K562 (cell line): ENCODE measurements around the gene TAF11. TPM values are rescaled to one million over a fixed set of nuclear protein-coding genes. Genes with fewer than 3 reads are reported as not detected.

Experiments used
- CBX5 ChIP-seq: IDR thresholded peaks from 2 replicates; pipeline ENCODE4 v1.6.1; 2014; ENCODE audit warnings: low read depth, borderline replicate concordance
- DPF2 ChIP-seq: fragments of 450-650 bp; IDR thresholded peaks from 2 replicates; pipeline ENCODE4 v1.6.1; 2016
- ELF4 ChIP-seq: fragments of 450-650 bp; formaldehyde crosslinking; IDR thresholded peaks from 2 replicates; pipeline ENCODE4 v1.4.0; 2022; ENCODE audit warnings: missing genetic modification characterization
- FOXJ3 ChIP-seq: sonication (generic); formaldehyde crosslinking; IDR thresholded peaks from 2 replicates; pipeline ENCODE4 v1.4.0; 2020; ENCODE audit warnings: mild to moderate bottlenecking, missing genetic modification reagents
- GATA2 ChIP-seq: sonication (generic); formaldehyde crosslinking; IDR thresholded peaks from 2 replicates; pipeline ENCODE4 v1.4.0; 2020; ENCODE audit warnings: mild to moderate bottlenecking, missing genetic modification reagents
- HEY1 ChIP-seq: fragments of 250-450 bp; sonication (Bioruptor Pico); IDR thresholded peaks from 2 replicates; pipeline ENCODE4 v1.5.0; 2020; ENCODE audit warnings: mild to moderate bottlenecking, moderate library complexity, borderline replicate concordance
- HSF4 ChIP-seq: fragments of 250-450 bp; sonication (Bioruptor Pico); IDR thresholded peaks from 2 replicates; pipeline ENCODE4 v2.1.2; 2022; ENCODE audit warnings: mild to moderate bottlenecking, moderate library complexity, borderline replicate concordance
- KAT8 ChIP-seq: fragments of 450-650 bp; IDR thresholded peaks from 2 replicates; pipeline ENCODE4 v1.6.1; 2016; ENCODE audit warnings: low read depth, mild to moderate bottlenecking
- KDM2B ChIP-seq: fragments of 250-450 bp; sonication (Bioruptor Pico); IDR thresholded peaks from 2 replicates; pipeline ENCODE4 v1.8.0; 2021; ENCODE audit warnings: mild to moderate bottlenecking, moderate library complexity
- MCM2 ChIP-seq: fragments of 450-650 bp; IDR thresholded peaks from 2 replicates; pipeline ENCODE4 v1.6.1; 2017; ENCODE audit warnings: low read depth, mild to moderate bottlenecking
- MYNN ChIP-seq, 2 experiments: sonication (generic); formaldehyde crosslinking in 1 of 2; IDR thresholded peaks; 2 replicates each; pipeline versions ENCODE4 v1.5.0 to v1.6.1; 2016 to 2020; ENCODE audit warnings: antibody characterized with exemption in 1 of 2, missing genetic modification reagents in 1 of 2
- NFIC ChIP-seq: fragments of 450-650 bp; IDR thresholded peaks from 2 replicates; pipeline ENCODE4 v1.6.1; 2017; ENCODE audit warnings: mild to moderate bottlenecking, inconsistent platforms
- PCBP2 ChIP-seq: fragments of 200-400 bp; formaldehyde crosslinking; IDR thresholded peaks from 2 replicates; pipeline ENCODE4 v1.6.1; 2018; ENCODE audit warnings: low read length, low read depth, mild to moderate bottlenecking, moderate library complexity; ENCODE audit not compliant: poor library complexity, severe bottlenecking
- SAFB2 ChIP-seq: fragments of 200-400 bp; formaldehyde crosslinking; IDR thresholded peaks from 2 replicates; pipeline ENCODE4 v1.6.1; 2018; ENCODE audit warnings: borderline replicate concordance, low read length, low read depth, moderate library complexity; ENCODE audit not compliant: severe bottlenecking
- SMAD1 ChIP-seq: fragments of 150-350 bp; IDR thresholded peaks from 2 replicates; pipeline ENCODE4 v1.6.1; 2014; ENCODE audit warnings: low read length, low read depth; ENCODE audit not compliant: partially characterized antibody
- SMARCB1 ChIP-seq: IDR thresholded peaks from 2 replicates; pipeline ENCODE4 v1.6.1; 2011; ENCODE audit warnings: improper control_type of control experiment, low read depth; ENCODE audit not compliant: insufficient read length
- TOE1 ChIP-seq, 2 experiments: fragments of 450-650 bp in 1 of 2; sonication (generic) in 1 of 2; formaldehyde crosslinking in 1 of 2; IDR thresholded peaks; 2 replicates each; pipeline versions ENCODE4 v1.7.1 to v1.8.0; 2016 to 2022; ENCODE audit warnings: borderline replicate concordance in 2 of 2, mild to moderate bottlenecking in 2 of 2, antibody characterized with exemption in 1 of 2, inconsistent platforms in 1 of 2, low read depth in 1 of 2, missing genetic modification reagents in 1 of 2, moderate library complexity in 1 of 2
- XRCC5 ChIP-seq: fragments of 200-400 bp; formaldehyde crosslinking; IDR thresholded peaks from 2 replicates; pipeline ENCODE4 v1.6.1; 2017; ENCODE audit warnings: low read depth, mild to moderate bottlenecking, low read length
- ZC3H11A ChIP-seq: IDR thresholded peaks from 2 replicates; pipeline ENCODE4 v1.6.1; 2012; ENCODE audit warnings: low read depth, low read length, improper control_type of control experiment
- ZNF24 ChIP-seq: fragments of 450-650 bp; IDR thresholded peaks from 2 replicates; pipeline ENCODE4 v1.6.1; 2016
- ZNF274 ChIP-seq: IDR thresholded peaks from 2 replicates; pipeline ENCODE4 v1.6.1; 2011; ENCODE audit warnings: low read depth, mild to moderate bottlenecking, low read length, moderate library complexity, borderline replicate concordance
- polyA plus RNA-seq, 8 experiments: library from polyadenylated mRNA; depleted of rRNA in 4 of 8; stranded (reverse) in 5 of 8; unstranded in 3 of 8; fragments of >200 nt; fragmentation: Nextera tagmentation in 2 of 8; fragmentation: Illumina TruSeq in 1 of 8; extraction: Ambion mirVana in 2 of 8; extraction: Trizol in 1 of 8; gene quantifications; 2 replicates each; pipeline versions ENCODE4 v1.2.1 to v1.2.3, GENCODE V29; 2011 to 2014; ENCODE audit warnings: inconsistent platforms in 1 of 8, missing spikeins in 1 of 8
- total RNA-seq, 7 experiments: library from RNA; depleted of rRNA in 6 of 7; stranded (reverse); fragments of >200 nt in 6 of 7; fragmentation: Illumina TruSeq in 2 of 7; extraction: Trizol in 2 of 7; gene quantifications; 2 replicates each; pipeline versions ENCODE4 v1.2.1 to v1.2.3, GENCODE V29; 2011 to 2021; ENCODE audit warnings: low replicate concordance in 1 of 7
- TF ChIP-seq, protein P1 (sequence below): fragments of 250-450 bp; sonication (Bioruptor Pico); IDR thresholded peaks from 2 replicates; pipeline ENCODE4 v1.5.0; 2020; ENCODE audit warnings: mild to moderate bottlenecking, borderline replicate concordance
- TF ChIP-seq, protein P2 (sequence below): IDR thresholded peaks from 2 replicates; pipeline ENCODE4 v1.6.1; 2011; ENCODE audit not compliant: insufficient read length; ENCODE audit errors: extremely low read depth
- TF ChIP-seq, protein P3 (sequence below): fragments of 250-450 bp; sonication (Bioruptor Pico); IDR thresholded peaks from 2 replicates; pipeline ENCODE4 v1.5.0; 2021

The TAF11 gene
- total and polyA plus RNA-seq, 9 of the 15 experiments (the other 6 are each of a cell fraction or from before 2014, with no cell fraction given), result 40.9 to 91.9 (median 71.9) TPM

DNA sequence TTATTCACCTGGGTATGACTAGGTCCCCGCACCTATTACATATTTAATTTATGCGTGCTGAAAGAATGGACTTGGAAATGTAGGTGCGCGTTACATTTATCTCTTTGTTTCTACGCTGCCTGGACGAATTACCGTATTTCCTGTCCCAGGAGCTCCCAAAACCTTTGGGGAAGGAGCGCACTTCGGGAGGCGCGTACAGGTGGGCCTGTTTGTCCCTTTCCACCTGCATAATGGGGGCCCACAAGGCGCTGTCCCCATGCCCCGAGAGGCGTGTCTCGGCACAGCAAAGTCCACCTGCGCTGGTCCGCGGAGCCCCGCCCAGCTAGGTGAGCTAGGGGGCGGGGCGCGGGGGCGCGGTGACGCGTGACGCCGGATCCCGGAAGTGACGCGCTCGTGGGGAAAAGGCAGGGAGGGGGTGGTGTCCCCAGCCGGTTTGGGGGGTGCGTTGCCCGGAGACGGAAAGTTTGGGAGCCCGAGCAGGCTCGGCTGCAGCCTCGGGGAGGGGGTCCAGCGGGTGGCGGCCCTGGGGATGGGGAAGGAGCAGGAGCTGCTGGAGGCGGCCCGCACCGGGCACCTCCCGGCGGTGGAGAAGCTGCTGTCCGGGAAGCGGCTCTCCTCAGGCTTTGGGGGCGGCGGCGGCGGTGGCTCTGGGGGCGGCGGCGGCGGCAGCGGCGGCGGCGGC is 1.2 kb upstream of the TAF11 start, which contains the start of gene ANKS1A (continued):
- TF ChIP-seq KAT8, result no peak
- peak; percentile 49; the same call in 1 of the 2 replicates for TF ChIP-seq XRCC5
- TF ChIP-seq KDM2B, result no peak
- no peak for TF ChIP-seq PCBP2
- TF ChIP-seq ZNF274, result no peak
- no peak for TF ChIP-seq SMAD1
- TF ChIP-seq FOXJ3 (CRISPR knock-in tag), result no peak
- peak; percentile 84 for TF ChIP-seq NFIC
- TF ChIP-seq CBX5, result no peak
- no peak for TF ChIP-seq GATA2
- no peak for TF ChIP-seq MYNN (IDR thresholded peaks at IDR 0.05)
- no peak for TF ChIP-seq MYNN (CRISPR knock-in tag; IDR thresholded peaks at IDR 0.05)
- no peak for TF ChIP-seq SMARCB1
- no peak for TF ChIP-seq ZC3H11A
- TF ChIP-seq, protein P1, sequence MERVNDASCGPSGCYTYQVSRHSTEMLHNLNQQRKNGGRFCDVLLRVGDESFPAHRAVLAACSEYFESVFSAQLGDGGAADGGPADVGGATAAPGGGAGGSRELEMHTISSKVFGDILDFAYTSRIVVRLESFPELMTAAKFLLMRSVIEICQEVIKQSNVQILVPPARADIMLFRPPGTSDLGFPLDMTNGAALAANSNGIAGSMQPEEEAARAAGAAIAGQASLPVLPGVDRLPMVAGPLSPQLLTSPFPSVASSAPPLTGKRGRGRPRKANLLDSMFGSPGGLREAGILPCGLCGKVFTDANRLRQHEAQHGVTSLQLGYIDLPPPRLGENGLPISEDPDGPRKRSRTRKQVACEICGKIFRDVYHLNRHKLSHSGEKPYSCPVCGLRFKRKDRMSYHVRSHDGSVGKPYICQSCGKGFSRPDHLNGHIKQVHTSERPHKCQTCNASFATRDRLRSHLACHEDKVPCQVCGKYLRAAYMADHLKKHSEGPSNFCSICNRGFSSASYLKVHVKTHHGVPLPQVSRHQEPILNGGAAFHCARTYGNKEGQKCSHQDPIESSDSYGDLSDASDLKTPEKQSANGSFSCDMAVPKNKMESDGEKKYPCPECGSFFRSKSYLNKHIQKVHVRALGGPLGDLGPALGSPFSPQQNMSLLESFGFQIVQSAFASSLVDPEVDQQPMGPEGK (CRISPR knock-in tag), result no peak
- no peak for TF ChIP-seq MCM2
- TF ChIP-seq HEY1 (CRISPR knock-in tag), result no peak
- 0 out of 2 replicates have a peak, but pooled peaks have one; percentile 20 for TF ChIP-seq ZNF24
- no peak for TF ChIP-seq SAFB2
- peak; percentile 89 for TF ChIP-seq ELF4 (CRISPR knock-in tag)
- no peak for TF ChIP-seq HSF4 (CRISPR knock-in tag)
- TF ChIP-seq, protein P2, sequence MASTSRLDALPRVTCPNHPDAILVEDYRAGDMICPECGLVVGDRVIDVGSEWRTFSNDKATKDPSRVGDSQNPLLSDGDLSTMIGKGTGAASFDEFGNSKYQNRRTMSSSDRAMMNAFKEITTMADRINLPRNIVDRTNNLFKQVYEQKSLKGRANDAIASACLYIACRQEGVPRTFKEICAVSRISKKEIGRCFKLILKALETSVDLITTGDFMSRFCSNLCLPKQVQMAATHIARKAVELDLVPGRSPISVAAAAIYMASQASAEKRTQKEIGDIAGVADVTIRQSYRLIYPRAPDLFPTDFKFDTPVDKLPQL, result no peak
- TF ChIP-seq TOE1 (IDR thresholded peaks at IDR 0.05; ENCODE audit: borderline replicate concordance), result peak; percentile 88
- TF ChIP-seq TOE1 (CRISPR knock-in tag; IDR thresholded peaks at IDR 0.05; ENCODE audit: borderline replicate concordance, low read depth), result no peak
- TF ChIP-seq, protein P3, sequence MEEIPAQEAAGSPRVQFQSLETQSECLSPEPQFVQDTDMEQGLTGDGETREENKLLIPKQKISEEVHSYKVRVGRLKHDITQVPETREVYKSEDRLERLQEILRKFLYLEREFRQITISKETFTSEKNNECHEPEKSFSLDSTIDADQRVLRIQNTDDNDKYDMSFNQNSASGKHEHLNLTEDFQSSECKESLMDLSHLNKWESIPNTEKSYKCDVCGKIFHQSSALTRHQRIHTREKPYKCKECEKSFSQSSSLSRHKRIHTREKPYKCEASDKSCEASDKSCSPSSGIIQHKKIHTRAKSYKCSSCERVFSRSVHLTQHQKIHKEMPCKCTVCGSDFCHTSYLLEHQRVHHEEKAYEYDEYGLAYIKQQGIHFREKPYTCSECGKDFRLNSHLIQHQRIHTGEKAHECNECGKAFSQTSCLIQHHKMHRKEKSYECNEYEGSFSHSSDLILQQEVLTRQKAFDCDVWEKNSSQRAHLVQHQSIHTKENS (CRISPR knock-in tag), result no peak
- TF ChIP-seq DPF2, result 0 out of 2 replicates have a peak, but pooled peaks have one; percentile 19
